Body of pancreas (tissue), 4 donors: ENCODE results near the gene CLEC4D. TPM values are rescaled to one million over a fixed set of nuclear protein-coding genes. Genes with fewer than 3 reads are reported as not detected.

Experiments
- ATAC-seq: fragments of 150-250 bp; one replicate; pipeline ENCODE4 v1.9.1; 2016
- DNase-seq, 4 donors: peaks; one replicate each; pipeline ENCODE4 v3.0.0-alpha.2; 2019
- H3K27ac ChIP-seq, 4 donors: fragments of 200-600 bp; sonication (generic); 1 replicate in 3 of 4; 2 replicates in 1 of 4; pipeline versions ENCODE4 v1.5.1 to v1.6.1; 2016 to 2019; ENCODE audit warnings: mild to moderate bottlenecking in 1 of 4, mixed read lengths in 1 of 4, moderate library complexity in 1 of 4
- H3K27me3 ChIP-seq, 2 donors: fragments of 200-600 bp; sonication (generic); one replicate each; pipeline ENCODE4 v1.6.0; 2016; ENCODE audit warnings: mild to moderate bottlenecking in 1 of 2
- H3K36me3 ChIP-seq, 2 donors: fragments of 200-600 bp; sonication (generic); replicated peaks in 1 of 2; 2 replicates each; pipeline ENCODE4 v1.5.1; 2016; ENCODE audit warnings: low read depth in 2 of 2; ENCODE audit not compliant: insufficient read depth in 1 of 2
- H3K4me1 ChIP-seq: fragments of 200-600 bp; sonication (generic); one replicate; pipeline ENCODE4 v1.6.0; 2016
- H3K4me3 ChIP-seq, 2 donors: fragments of 200-600 bp; sonication (generic); 1 replicate in 1 of 2; 2 replicates in 1 of 2; pipeline ENCODE4 v1.5.1; 2016 to 2019
- H3K9me3 ChIP-seq, 3 donors: fragments of 200-600 bp; sonication (generic); 1 replicate in 2 of 3; 2 replicates in 1 of 3; pipeline ENCODE4 v1.5.1; 2016
- POLR2A ChIP-seq, 3 donors: fragments of 450-650 bp; IDR thresholded peaks; one replicate each; pipeline ENCODE4 v1.6.1; 2016; ENCODE audit warnings: antibody characterized with exemption in 3 of 3, mild to moderate bottlenecking in 2 of 3
- WGBS, 2 donors: methylation state at CpG; one replicate each; pipeline ENCODE4 v1.1.5; 2017; 5-methylcytosine and 5-hydroxymethylcytosine counted together
- intact Hi-C: fragments of 100-400 bp; cut with DNase I; formaldehyde crosslinking; loops from one replicate; pipeline ENCODE4 v1.15.1; 2023
- total RNA-seq, 2 donors: library from RNA; depleted of rRNA; stranded (reverse); fragments of >200 nt; gene quantifications; one replicate each; pipeline ENCODE4 v1.1.0, GENCODE V29; 2016
- TF ChIP-seq, protein P1 (sequence below), 7 experiments: fragments of 450-650 bp in 4 of 7; fragments of 200-600 bp in 3 of 7; sonication (generic) in 3 of 7; IDR thresholded peaks; one replicate each; pipeline ENCODE4 v1.5.1; 2016 to 2019; ENCODE audit warnings: antibody characterized with exemption in 7 of 7

The CLEC4D gene
- total RNA-seq, 2 donors from 2014 or later = not detected

GRCh38 chr12:8556531-8557097 is 43.3 kb downstream of the CLEC4D start:
- WGBS, 2 donors = 60 to 65% methylated on average over 2 of the region's 2 CpGs
- no peaks in the 10 kb centered on the region for H3K4me1 ChIP-seq
- H3K27ac ChIP-seq = no peak overlapping the region
- H3K4me3 ChIP-seq = no peak overlapping the region
- DNase-seq (no peak), ATAC-seq (no peak)
- no peaks in the 10 kb centered on the region for H3K27me3 ChIP-seq
- H3K36me3 ChIP-seq = no peaks in the 10 kb centered on the region
- H3K9me3 ChIP-seq = no peaks in the 10 kb centered on the region
- TF ChIP-seq POLR2A (IDR thresholded peaks at IDR 0.05) = no peak
- TF ChIP-seq, protein P1, sequence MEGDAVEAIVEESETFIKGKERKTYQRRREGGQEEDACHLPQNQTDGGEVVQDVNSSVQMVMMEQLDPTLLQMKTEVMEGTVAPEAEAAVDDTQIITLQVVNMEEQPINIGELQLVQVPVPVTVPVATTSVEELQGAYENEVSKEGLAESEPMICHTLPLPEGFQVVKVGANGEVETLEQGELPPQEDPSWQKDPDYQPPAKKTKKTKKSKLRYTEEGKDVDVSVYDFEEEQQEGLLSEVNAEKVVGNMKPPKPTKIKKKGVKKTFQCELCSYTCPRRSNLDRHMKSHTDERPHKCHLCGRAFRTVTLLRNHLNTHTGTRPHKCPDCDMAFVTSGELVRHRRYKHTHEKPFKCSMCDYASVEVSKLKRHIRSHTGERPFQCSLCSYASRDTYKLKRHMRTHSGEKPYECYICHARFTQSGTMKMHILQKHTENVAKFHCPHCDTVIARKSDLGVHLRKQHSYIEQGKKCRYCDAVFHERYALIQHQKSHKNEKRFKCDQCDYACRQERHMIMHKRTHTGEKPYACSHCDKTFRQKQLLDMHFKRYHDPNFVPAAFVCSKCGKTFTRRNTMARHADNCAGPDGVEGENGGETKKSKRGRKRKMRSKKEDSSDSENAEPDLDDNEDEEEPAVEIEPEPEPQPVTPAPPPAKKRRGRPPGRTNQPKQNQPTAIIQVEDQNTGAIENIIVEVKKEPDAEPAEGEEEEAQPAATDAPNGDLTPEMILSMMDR (IDR thresholded peaks at IDR 0.05) = no peak
- intact Hi-C loops = no loop called here

- DNase-seq (no peak), ATAC-seq (no peak)
- no peak overlapping the region for H3K4me3 ChIP-seq
- no peaks in the 10 kb centered on the region for H3K27me3 ChIP-seq
- H3K36me3 ChIP-seq = no peaks in the 10 kb centered on the region
- TF ChIP-seq POLR2A (IDR thresholded peaks at IDR 0.05) = no peak
- TF ChIP-seq, protein P1 (IDR thresholded peaks at IDR 0.05) = no peak
- no peaks in the 10 kb centered on the region for H3K4me1 ChIP-seq
- 70 to 75% methylated on average over 11 of the region's 11 CpGs for WGBS, 2 donors
- intact Hi-C loops = no loop called here
- H3K27ac ChIP-seq = no peak overlapping the region
- no peaks in the 10 kb centered on the region for H3K9me3 ChIP-seq
These were observed 46.4 kb downstream of the CLEC4D start for GRCh38 chr12:8559676-8560075.

GRCh38 chr12:8561011-8561410 is 47.7 kb downstream of the CLEC4D start:
- intact Hi-C loops = no loop called here
- H3K36me3 ChIP-seq = no peaks in the 10 kb centered on the region
- no peaks in the 10 kb centered on the region for H3K4me1 ChIP-seq
- ATAC-seq (no peak), DNase-seq (no peak)
- no peak for TF ChIP-seq POLR2A (IDR thresholded peaks at IDR 0.05)
- TF ChIP-seq, protein P1 (IDR thresholded peaks at IDR 0.05) = no peak
- 33 to 36% methylated on average over 4 of the region's 4 CpGs for WGBS, 2 donors
- no peak overlapping the region for H3K4me3 ChIP-seq
- H3K27ac ChIP-seq = no peak overlapping the region
- no peaks in the 10 kb centered on the region for H3K27me3 ChIP-seq
- no peaks in the 10 kb centered on the region for H3K9me3 ChIP-seq

GRCh38 chr12:8562310-8562709 is 49.0 kb downstream of the CLEC4D start:
- Histone ChIP-seq H3K4me1 (no peaks in the 10 kb centered on the region), H3K27me3 (no peaks in the 10 kb centered on the region), H3K4me3 (no peak overlapping the region), H3K27ac (no peak overlapping the region), H3K36me3 (no peaks in the 10 kb centered on the region), H3K9me3 (peaks cover 0 to 5% (median 0%) of the 10 kb centered on the region in 3 donors)
- no peak for ATAC-seq
- no peak for TF ChIP-seq POLR2A (IDR thresholded peaks at IDR 0.05)
- TF ChIP-seq, protein P1 (IDR thresholded peaks at IDR 0.05) = no peak
- 90 to 92% methylated on average over 6 of the region's 6 CpGs for WGBS, 2 donors
- intact Hi-C loops = no loop called here
- no peak for DNase-seq

GRCh38 chr12:8563356-8563755 is 50.1 kb downstream of the CLEC4D start:
- DNase-seq (no peak), ATAC-seq (no peak)
- Histone ChIP-seq H3K9me3 (peaks cover 0 to 13% (median 0%) of the 10 kb centered on the region in 3 donors), H3K4me3 (no peak overlapping the region), H3K36me3 (no peaks in the 10 kb centered on the region), H3K27ac (no peak overlapping the region), H3K4me1 (no peaks in the 10 kb centered on the region), H3K27me3 (no peaks in the 10 kb centered on the region)
- 64 to 68% methylated on average over 3 of the region's 3 CpGs for WGBS, 2 donors
- intact Hi-C loops = no loop called here
- TF ChIP-seq, protein P1 (IDR thresholded peaks at IDR 0.05) = no peak
- TF ChIP-seq POLR2A (IDR thresholded peaks at IDR 0.05) = no peak
